Gastroesophageal sphincter (tissue), 4 donors: Measurements from ENCODE around the gene CFAP92. TPM values are rescaled to one million over a fixed set of nuclear protein-coding genes. Genes with fewer than 3 reads are reported as not detected.

Experiments
- ATAC-seq: fragments of 150-250 bp; one replicate; pipeline ENCODE4 v1.9.1; 2016; ENCODE audit warnings: mild to moderate bottlenecking, moderate library complexity
- H3K27ac ChIP-seq, 4 donors: fragments of 200-600 bp; sonication (generic) in 3 of 4; 1 replicate in 3 of 4; 2 replicates in 1 of 4; pipeline ENCODE4 v1.5.1; 2016 to 2019
- H3K27me3 ChIP-seq: fragments of 200-600 bp; sonication (generic); one replicate; pipeline ENCODE4 v1.5.1; 2019
- H3K36me3 ChIP-seq, 2 donors: fragments of 200-600 bp; sonication (generic); one replicate each; pipeline ENCODE4 v1.5.1; 2019; ENCODE audit warnings: control low read depth in 1 of 2
- H3K4me1 ChIP-seq, 3 donors: fragments of 200-600 bp; sonication (generic); 1 replicate in 2 of 3; 2 replicates in 1 of 3; pipeline ENCODE4 v1.5.1; 2016 to 2019; ENCODE audit warnings: control low read depth in 2 of 3
- H3K4me3 ChIP-seq, 2 donors: fragments of 200-600 bp; sonication (generic); one replicate each; pipeline ENCODE4 v1.5.1; 2019; ENCODE audit warnings: mild to moderate bottlenecking in 1 of 2, moderate library complexity in 1 of 2
- H3K9me3 ChIP-seq, 3 donors: fragments of 200-600 bp; sonication (generic); one replicate each; pipeline ENCODE4 v1.5.1; 2017 to 2019; ENCODE audit warnings: control low read depth in 2 of 3
- CTCF ChIP-seq, 4 experiments: fragments of 200-600 bp in 2 of 4; fragments of 450-650 bp in 2 of 4; sonication (generic) in 1 of 4; IDR thresholded peaks; one replicate each; pipeline ENCODE4 v1.5.1; 2017 to 2019; ENCODE audit warnings: antibody characterized with exemption in 4 of 4, mild to moderate bottlenecking in 2 of 4, moderate library complexity in 2 of 4
- EP300 ChIP-seq: sonication (generic); formaldehyde crosslinking; IDR thresholded peaks from one replicate; pipeline ENCODE4 v1.6.1; 2017; ENCODE audit warnings: antibody characterized with exemption, mild to moderate bottlenecking
- POLR2A ChIP-seq, 2 donors: fragments of 450-650 bp; IDR thresholded peaks; one replicate each; pipeline ENCODE4 v1.6.1; 2017; ENCODE audit warnings: antibody characterized with exemption in 2 of 2, mild to moderate bottlenecking in 2 of 2, moderate library complexity in 1 of 2
- POLR2AphosphoS5 ChIP-seq: sonication (generic); formaldehyde crosslinking; IDR thresholded peaks from one replicate; pipeline ENCODE4 v1.6.1; 2017; ENCODE audit warnings: antibody characterized with exemption
- WGBS, 2 donors: methylation state at CpG; one replicate each; pipeline ENCODE4 v1.1.5; 2018; ENCODE audit warnings: low coverage in 1 of 2; 5-methylcytosine and 5-hydroxymethylcytosine counted together
- total RNA-seq, 4 donors: library from RNA; depleted of rRNA; stranded (reverse); fragments of >200 nt; gene quantifications; one replicate each; pipeline ENCODE4 v1.1.0, GENCODE V29; 2016

CFAP92 gene
- total RNA-seq, 4 donors from 2014 or later: 0.96 to 3.3 (median 2.3) TPM

GRCh38 chr3:128994581-128995546 is 988 bp upstream of the CFAP92 start:
- Histone ChIP-seq H3K9me3 (no peaks in the 10 kb centered on the region), H3K4me1 (peaks cover 0 to 19% (median 8%) of the 10 kb centered on the region in 3 donors), H3K27ac (no peak overlapping the region), H3K27me3 (no peaks in the 10 kb centered on the region), H3K36me3 (no peaks in the 10 kb centered on the region), H3K4me3 (peak overlapping the region in 1 of 2 donors; percentile 57)
- WGBS, 2 donors: 85 to 88% methylated on average over 6 to 8 of the region's 19 CpGs
- no peak for ATAC-seq
- no peak for TF ChIP-seq POLR2AphosphoS5
- no peak for TF ChIP-seq EP300
- no peak for TF ChIP-seq CTCF (IDR thresholded peaks at IDR 0.05)
- no peak for TF ChIP-seq POLR2A (IDR thresholded peaks at IDR 0.05)

DNA sequence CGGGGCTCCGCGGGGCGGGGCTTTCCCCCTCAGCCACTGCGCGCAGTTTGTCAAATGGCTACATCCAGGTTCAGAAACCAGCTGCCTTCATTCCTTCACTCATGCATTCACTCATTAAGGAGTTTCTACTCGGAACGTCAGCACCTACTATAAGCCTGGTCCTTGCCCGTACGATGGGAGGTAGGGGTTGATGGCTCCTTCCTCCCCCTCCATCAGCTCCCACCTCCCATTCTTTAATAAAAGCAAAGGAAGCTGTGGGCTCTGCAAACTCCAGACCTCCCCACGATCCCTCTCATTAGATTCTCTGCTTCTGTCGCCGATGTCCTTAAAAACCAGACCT is 267 bp upstream of the CFAP92 start:
- H3K4me3 ChIP-seq: peak overlapping the region; percentile 21 to 57
- no peaks in the 10 kb centered on the region for H3K9me3 ChIP-seq
- WGBS, 2 donors: 0% methylated on average over 7 of the region's 13 CpGs; no CpG with 5 or more reads in 1 of the 2 donors
- ATAC-seq: no peak
- H3K36me3 ChIP-seq: no peaks in the 10 kb centered on the region
- no peak overlapping the region for H3K27ac ChIP-seq
- TF ChIP-seq CTCF (IDR thresholded peaks at IDR 0.05): no peak
- peaks cover 0 to 19% (median 8%) of the 10 kb centered on the region in 3 donors for H3K4me1 ChIP-seq
- no peaks in the 10 kb centered on the region for H3K27me3 ChIP-seq

DNA sequence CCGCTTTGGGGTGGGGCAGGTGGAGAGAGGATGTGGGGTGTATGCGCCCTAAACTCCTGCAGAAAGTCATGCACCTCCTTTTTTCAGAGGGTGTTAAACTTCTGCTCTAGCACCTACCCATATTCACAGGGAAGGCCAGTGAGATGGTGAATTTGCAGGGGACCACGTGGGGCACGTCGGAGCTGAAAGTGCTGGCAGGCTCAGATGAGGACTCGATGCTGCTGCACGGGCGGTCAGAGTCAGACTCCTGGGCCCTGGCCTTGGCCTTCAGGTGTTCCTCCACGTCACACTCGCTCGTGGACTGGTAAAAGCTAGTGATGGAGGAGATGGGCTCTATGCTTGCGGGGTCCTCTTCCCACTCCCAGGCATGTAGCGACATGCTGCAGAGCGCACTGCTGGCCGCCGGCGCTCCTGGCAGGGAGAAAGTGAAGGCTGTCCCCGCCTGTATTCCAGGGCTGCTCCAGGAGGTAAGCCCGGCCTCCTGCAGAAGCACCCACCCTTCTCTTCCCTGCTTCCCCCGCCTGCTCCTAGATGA is 883 bp downstream of the CFAP92 start:
- 69 to 88% methylated on average over 1 to 10 of the region's 20 CpGs for WGBS, 2 donors
- H3K4me3 ChIP-seq: peak overlapping the region in 1 of 2 donors; percentile 57
- no peaks in the 10 kb centered on the region for H3K9me3 ChIP-seq
- no peak for ATAC-seq
- no peaks in the 10 kb centered on the region for H3K36me3 ChIP-seq
- TF ChIP-seq POLR2A (IDR thresholded peaks at IDR 0.05): no peak
- TF ChIP-seq POLR2AphosphoS5: no peak
- TF ChIP-seq CTCF (IDR thresholded peaks at IDR 0.05): no peak
- no peak for TF ChIP-seq EP300
- no peaks in the 10 kb centered on the region for H3K27me3 ChIP-seq
- H3K4me1 ChIP-seq: peaks cover 0 to 19% (median 8%) of the 10 kb centered on the region in 3 donors
- H3K27ac ChIP-seq: no peak overlapping the region

DNA sequence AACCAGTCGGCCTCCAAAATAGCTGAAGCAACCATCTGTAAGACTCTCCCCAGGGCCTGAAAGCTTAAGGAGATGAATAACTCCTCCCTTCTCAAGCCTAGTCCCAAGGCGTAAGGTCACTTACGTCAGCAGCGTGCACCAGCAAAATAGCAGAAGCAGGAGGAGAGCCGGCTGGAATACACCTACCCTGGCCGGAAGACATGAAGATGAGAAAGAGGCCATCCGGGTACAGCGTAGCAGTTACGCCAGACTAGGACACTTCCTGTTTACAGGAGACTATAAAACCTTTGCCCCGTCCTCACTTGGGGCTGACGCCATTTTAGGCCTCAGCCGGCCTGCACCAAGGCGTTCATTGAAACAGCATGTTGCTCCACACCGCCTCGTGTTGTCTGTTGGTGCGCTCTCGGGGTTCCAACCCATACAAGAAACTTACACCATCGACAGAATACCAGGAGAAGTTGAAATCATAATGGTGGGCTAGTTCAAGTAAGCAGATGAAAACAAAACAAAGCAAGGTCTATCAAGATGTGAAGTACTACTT is 2.5 kb downstream of the CFAP92 start:
- TF ChIP-seq CTCF (IDR thresholded peaks at IDR 0.05): no peak
- Histone ChIP-seq H3K9me3 (no peaks in the 10 kb centered on the region), H3K27ac (no peak overlapping the region), H3K4me1 (peaks cover 0 to 19% (median 8%) of the 10 kb centered on the region in 3 donors), H3K4me3 (no peak overlapping the region), H3K36me3 (no peaks in the 10 kb centered on the region), H3K27me3 (no peaks in the 10 kb centered on the region)
- 91 to 97% methylated on average over 10 of the region's 18 CpGs for whole genome bisulfite sequencing, 2 donors
- ATAC-seq: no peak
